Osteoblast (primary cell): Measurements from ENCODE around the gene ELL2. TPM values are rescaled to one million over a fixed set of nuclear protein-coding genes. Genes with fewer than 3 reads are reported as not detected.

Experiments used
- DNase-seq: peaks from one replicate; pipeline ENCODE4 v3.0.0; 2011; ENCODE audit warnings: low spot score, mixed read lengths; ENCODE audit not compliant: insufficient read length; ENCODE audit errors: missing footprints
- H2AFZ ChIP-seq: 2 replicates; pipeline ENCODE4 v1.6.0; 2011; ENCODE audit warnings: mild to moderate bottlenecking, low read length
- H3K27ac ChIP-seq: 2 replicates; pipeline ENCODE4 v1.5.1; 2011; ENCODE audit warnings: mild to moderate bottlenecking, low read depth, low read length, moderate library complexity
- H3K27me3 ChIP-seq: 2 replicates; pipeline ENCODE4 v1.6.0; 2012; ENCODE audit warnings: mild to moderate bottlenecking, control low read depth, inconsistent platforms, low read length, moderate library complexity; ENCODE audit not compliant: insufficient read depth
- H3K36me3 ChIP-seq: 2 replicates; pipeline ENCODE4 v1.5.1; 2011; ENCODE audit warnings: mild to moderate bottlenecking, low read length, control low read depth, moderate library complexity; ENCODE audit not compliant: insufficient read depth
- H3K4me1 ChIP-seq: 2 replicates; pipeline ENCODE4 v1.5.1; 2011; ENCODE audit warnings: mild to moderate bottlenecking, low read length, control low read depth, moderate library complexity; ENCODE audit not compliant: insufficient read depth
- H3K4me2 ChIP-seq: 2 replicates; pipeline ENCODE4 v1.6.0; 2011; ENCODE audit warnings: mild to moderate bottlenecking, low read length; ENCODE audit not compliant: insufficient read depth
- H3K4me3 ChIP-seq: fragments of 200-600 bp; sonication (generic); 3 replicates; pipeline ENCODE4 v1.5.1; 2012; ENCODE audit warnings: mild to moderate bottlenecking, low read length, inconsistent platforms; ENCODE audit not compliant: insufficient read depth
- H3K79me2 ChIP-seq: 2 replicates; pipeline ENCODE4 v1.6.0; 2012; ENCODE audit warnings: mild to moderate bottlenecking, low read length, control low read depth, inconsistent platforms; ENCODE audit not compliant: insufficient read depth
- H3K9me3 ChIP-seq: 2 replicates; pipeline ENCODE4 v1.5.1; 2011; ENCODE audit warnings: low read depth, low read length, control low read depth
- H4K20me1 ChIP-seq: 2 replicates; pipeline ENCODE4 v1.6.0; 2012; ENCODE audit warnings: mild to moderate bottlenecking, low read length, control low read depth; ENCODE audit not compliant: insufficient read depth
- CTCF ChIP-seq: IDR thresholded peaks from 2 replicates; pipeline ENCODE4 v1.5.1; 2011; ENCODE audit warnings: mild to moderate bottlenecking, low read depth, low read length, moderate library complexity; ENCODE audit errors: extremely low read depth
- total RNA-seq: library from RNA; depleted of rRNA; stranded (reverse); fragments of >200 nt; gene quantifications from 2 replicates; pipeline ENCODE4 v1.2.3, GENCODE V29; 2012

Gene ELL2
- total RNA-seq, 1 donor = 123 TPM

- H3K36me3 ChIP-seq = no peaks in the 10 kb centered on the region
- H3K79me2 ChIP-seq = no peaks in the 10 kb centered on the region
- no peak overlapping the region for H3K4me2 ChIP-seq
- no peak for DNase-seq
- H2AFZ ChIP-seq = no peak overlapping the region
- H3K4me3 ChIP-seq = no peak overlapping the region
- H3K4me1 ChIP-seq = no peaks in the 10 kb centered on the region
- no peaks in the 10 kb centered on the region for H4K20me1 ChIP-seq
- no peak overlapping the region for H3K27ac ChIP-seq
- TF ChIP-seq CTCF = no peak
- no peaks in the 10 kb centered on the region for H3K27me3 ChIP-seq
- no peaks in the 10 kb centered on the region for H3K9me3 ChIP-seq
These were observed 31.6 kb upstream of the ELL2 start for GRCh38 chr5:95993266-95993665.

GRCh38 chr5:95989283-95990048, 27.8 kb upstream of the ELL2 start:
- Histone ChIP-seq H3K27me3 (no peaks in the 10 kb centered on the region), H2AFZ (no peak overlapping the region), H3K27ac (no peak overlapping the region), H3K4me3 (no peak overlapping the region), H3K4me1 (peaks cover 7% of the 10 kb centered on the region), H3K79me2 (no peaks in the 10 kb centered on the region), H3K4me2 (no peak overlapping the region), H3K36me3 (no peaks in the 10 kb centered on the region), H3K9me3 (no peaks in the 10 kb centered on the region), H4K20me1 (no peaks in the 10 kb centered on the region)
- no peak for TF ChIP-seq CTCF
- no peak for DNase-seq

GRCh38 chr5:95988877-95989276, 27.2 kb upstream of the ELL2 start:
- H3K4me2 ChIP-seq = no peak overlapping the region
- H3K4me3 ChIP-seq = no peak overlapping the region
- H3K9me3 ChIP-seq = no peaks in the 10 kb centered on the region
- H3K79me2 ChIP-seq = no peaks in the 10 kb centered on the region
- no peak for DNase-seq
- peaks cover 13% of the 10 kb centered on the region for H3K4me1 ChIP-seq
- no peak for TF ChIP-seq CTCF
- no peaks in the 10 kb centered on the region for H3K36me3 ChIP-seq
- no peaks in the 10 kb centered on the region for H3K27me3 ChIP-seq
- H3K27ac ChIP-seq = no peak overlapping the region
- H4K20me1 ChIP-seq = no peaks in the 10 kb centered on the region
- no peak overlapping the region for H2AFZ ChIP-seq

- no peaks in the 10 kb centered on the region for H3K27me3 ChIP-seq
- H3K9me3 ChIP-seq = no peaks in the 10 kb centered on the region
- peaks cover 13% of the 10 kb centered on the region for H3K4me1 ChIP-seq
- H2AFZ ChIP-seq = no peak overlapping the region
- H3K4me2 ChIP-seq = no peak overlapping the region
- no peak for TF ChIP-seq CTCF
- no peak overlapping the region for H3K27ac ChIP-seq
- DNase-seq = no peak
- H4K20me1 ChIP-seq = no peaks in the 10 kb centered on the region
- H3K79me2 ChIP-seq = no peaks in the 10 kb centered on the region
- no peaks in the 10 kb centered on the region for H3K36me3 ChIP-seq
- no peak overlapping the region for H3K4me3 ChIP-seq
These were observed 26.4 kb upstream of the ELL2 start for GRCh38 chr5:95988094-95988493.
